Nephron progenitor cell (in vitro differentiated cells): ENCODE results near the gene WDR26.

Source experiments
- DNase-seq: peaks from one replicate; pipeline ENCODE4 v3.0.0; 2021
- H3K27ac Mint-ChIP-seq: 2 replicates; pipeline ENCODE4 v1.8.0; 2021; ENCODE audit warnings: mild to moderate bottlenecking, moderate library complexity, mixed read lengths
- H3K27me3 Mint-ChIP-seq: 2 replicates; pipeline ENCODE4 v1.8.0; 2021; ENCODE audit warnings: mild to moderate bottlenecking, low read depth, mixed read lengths; ENCODE audit not compliant: poor library complexity
- H3K36me3 Mint-ChIP-seq: 2 replicates; pipeline ENCODE4 v1.8.0; 2021; ENCODE audit warnings: low read depth, mixed read lengths
- H3K4me1 Mint-ChIP-seq: 2 replicates; pipeline ENCODE4 v1.8.0; 2021; ENCODE audit warnings: mixed read lengths
- H3K4me3 Mint-ChIP-seq: 2 replicates; pipeline ENCODE4 v1.8.0; 2021; ENCODE audit warnings: mild to moderate bottlenecking, moderate library complexity, mixed read lengths
- H3K9me3 Mint-ChIP-seq: 2 replicates; pipeline ENCODE4 v1.8.0; 2021; ENCODE audit warnings: mild to moderate bottlenecking, moderate library complexity, mixed read lengths
- TF ChIP-seq, protein P1 (sequence below): fragments of 200-600 bp; sonication (generic); IDR thresholded peaks from 2 replicates; pipeline ENCODE4 v1.5.0; 2021; ENCODE audit warnings: antibody characterized with exemption

The WDR26 gene

GRCh38 chr1:224387302-224387912, 47.2 kb downstream of the WDR26 start:
- no peaks in the 10 kb centered on the region for H3K4me1 Mint-ChIP-seq
- TF ChIP-seq, protein P1, sequence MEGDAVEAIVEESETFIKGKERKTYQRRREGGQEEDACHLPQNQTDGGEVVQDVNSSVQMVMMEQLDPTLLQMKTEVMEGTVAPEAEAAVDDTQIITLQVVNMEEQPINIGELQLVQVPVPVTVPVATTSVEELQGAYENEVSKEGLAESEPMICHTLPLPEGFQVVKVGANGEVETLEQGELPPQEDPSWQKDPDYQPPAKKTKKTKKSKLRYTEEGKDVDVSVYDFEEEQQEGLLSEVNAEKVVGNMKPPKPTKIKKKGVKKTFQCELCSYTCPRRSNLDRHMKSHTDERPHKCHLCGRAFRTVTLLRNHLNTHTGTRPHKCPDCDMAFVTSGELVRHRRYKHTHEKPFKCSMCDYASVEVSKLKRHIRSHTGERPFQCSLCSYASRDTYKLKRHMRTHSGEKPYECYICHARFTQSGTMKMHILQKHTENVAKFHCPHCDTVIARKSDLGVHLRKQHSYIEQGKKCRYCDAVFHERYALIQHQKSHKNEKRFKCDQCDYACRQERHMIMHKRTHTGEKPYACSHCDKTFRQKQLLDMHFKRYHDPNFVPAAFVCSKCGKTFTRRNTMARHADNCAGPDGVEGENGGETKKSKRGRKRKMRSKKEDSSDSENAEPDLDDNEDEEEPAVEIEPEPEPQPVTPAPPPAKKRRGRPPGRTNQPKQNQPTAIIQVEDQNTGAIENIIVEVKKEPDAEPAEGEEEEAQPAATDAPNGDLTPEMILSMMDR = no peak
- H3K27me3 Mint-ChIP-seq = no peaks in the 10 kb centered on the region
- H3K27ac Mint-ChIP-seq = peak overlapping the region; percentile 80
- H3K9me3 Mint-ChIP-seq = no peaks in the 10 kb centered on the region
- H3K36me3 Mint-ChIP-seq = peaks cover 52% of the 10 kb centered on the region
- DNase-seq = no peak
- no peak overlapping the region for H3K4me3 Mint-ChIP-seq

- TF ChIP-seq, protein P1 = no peak
- Mint-ChIP-seq H3K4me3 (no peak overlapping the region), H3K9me3 (no peaks in the 10 kb centered on the region), H3K36me3 (peaks cover 50% of the 10 kb centered on the region), H3K4me1 (no peaks in the 10 kb centered on the region), H3K27me3 (no peaks in the 10 kb centered on the region), H3K27ac (no peak overlapping the region)
- DNase-seq = no peak
These were observed 51.4 kb downstream of the WDR26 start for GRCh38 chr1:224383218-224383617.

- TF ChIP-seq, protein P1 = no peak
- H3K4me1 Mint-ChIP-seq = no peaks in the 10 kb centered on the region
- peaks cover 54% of the 10 kb centered on the region for H3K36me3 Mint-ChIP-seq
- H3K4me3 Mint-ChIP-seq = no peak overlapping the region
- H3K27ac Mint-ChIP-seq = no peak overlapping the region
- H3K27me3 Mint-ChIP-seq = no peaks in the 10 kb centered on the region
- DNase-seq = no peak
- no peaks in the 10 kb centered on the region for H3K9me3 Mint-ChIP-seq
These were observed 52.6 kb downstream of the WDR26 start for GRCh38 chr1:224381880-224382548.

- no peaks in the 10 kb centered on the region for H3K9me3 Mint-ChIP-seq
- no peaks in the 10 kb centered on the region for H3K27me3 Mint-ChIP-seq
- H3K4me3 Mint-ChIP-seq = no peak overlapping the region
- TF ChIP-seq, protein P1 = no peak
- peak overlapping the region; percentile 75 for H3K27ac Mint-ChIP-seq
- H3K36me3 Mint-ChIP-seq = peaks cover 57% of the 10 kb centered on the region
- no peaks in the 10 kb centered on the region for H3K4me1 Mint-ChIP-seq
- DNase-seq = no peak
These were observed 54.6 kb downstream of the WDR26 start for GRCh38 chr1:224380003-224380402.

GRCh38 chr1:224378855-224379631, 55.6 kb downstream of the WDR26 start:
- Mint-ChIP-seq H3K9me3 (no peaks in the 10 kb centered on the region), H3K27ac (peak overlapping the region; percentile 95), H3K4me3 (no peak overlapping the region), H3K4me1 (no peaks in the 10 kb centered on the region), H3K36me3 (peaks cover 61% of the 10 kb centered on the region), H3K27me3 (no peaks in the 10 kb centered on the region)
- TF ChIP-seq, protein P1 = no peak
- no peak for DNase-seq
